Chondrocyte (in vitro differentiated cells): ENCODE measurements around the gene WNK2. TPM values are rescaled to one million over a fixed set of nuclear protein-coding genes. Genes with fewer than 3 reads are reported as not detected.

ENCODE experiments used
- DNase-seq: peaks from one replicate; pipeline ENCODE4 v3.0.0; 2021; ENCODE audit warnings: mixed read lengths, low spot score
- H3K27ac Mint-ChIP-seq: one replicate; pipeline ENCODE4 v1.8.0; 2021; ENCODE audit warnings: mild to moderate bottlenecking, moderate library complexity, mixed read lengths; ENCODE audit not compliant: unreplicated experiment
- H3K27me3 Mint-ChIP-seq: 2 replicates; pipeline ENCODE4 v1.8.0; 2021; ENCODE audit warnings: low read depth, mixed read lengths
- H3K36me3 Mint-ChIP-seq: 2 replicates; pipeline ENCODE4 v1.8.0; 2021; ENCODE audit warnings: low read depth, mixed read lengths
- H3K4me1 Mint-ChIP-seq: 2 replicates; pipeline ENCODE4 v1.8.0; 2021; ENCODE audit warnings: low read depth, mild to moderate bottlenecking, mixed read lengths
- H3K4me3 Mint-ChIP-seq: one replicate; pipeline ENCODE4 v1.8.0; 2021; ENCODE audit warnings: mild to moderate bottlenecking, moderate library complexity, mixed read lengths; ENCODE audit not compliant: unreplicated experiment
- H3K9me3 Mint-ChIP-seq: 2 replicates; pipeline ENCODE4 v1.8.0; 2021; ENCODE audit warnings: low read depth, mixed read lengths
- total RNA-seq: library from RNA; stranded (reverse); gene quantifications from 3 replicates; pipeline ENCODE4 v1.2.1, GENCODE V29; 2021
- TF ChIP-seq, protein P1 (sequence below): fragments of 200-600 bp; sonication (generic); IDR thresholded peaks from 2 replicates; pipeline ENCODE4 v1.5.0; 2021; ENCODE audit warnings: antibody characterized with exemption, mild to moderate bottlenecking, moderate library complexity

Gene WNK2
- total RNA-seq, 1 donor from 2014 or later, result 2.3 TPM

GRCh38 chr9:93225417-93225816 lies 41.5 kb downstream of the WNK2 start:
- no peak for DNase-seq
- TF ChIP-seq, protein P1, sequence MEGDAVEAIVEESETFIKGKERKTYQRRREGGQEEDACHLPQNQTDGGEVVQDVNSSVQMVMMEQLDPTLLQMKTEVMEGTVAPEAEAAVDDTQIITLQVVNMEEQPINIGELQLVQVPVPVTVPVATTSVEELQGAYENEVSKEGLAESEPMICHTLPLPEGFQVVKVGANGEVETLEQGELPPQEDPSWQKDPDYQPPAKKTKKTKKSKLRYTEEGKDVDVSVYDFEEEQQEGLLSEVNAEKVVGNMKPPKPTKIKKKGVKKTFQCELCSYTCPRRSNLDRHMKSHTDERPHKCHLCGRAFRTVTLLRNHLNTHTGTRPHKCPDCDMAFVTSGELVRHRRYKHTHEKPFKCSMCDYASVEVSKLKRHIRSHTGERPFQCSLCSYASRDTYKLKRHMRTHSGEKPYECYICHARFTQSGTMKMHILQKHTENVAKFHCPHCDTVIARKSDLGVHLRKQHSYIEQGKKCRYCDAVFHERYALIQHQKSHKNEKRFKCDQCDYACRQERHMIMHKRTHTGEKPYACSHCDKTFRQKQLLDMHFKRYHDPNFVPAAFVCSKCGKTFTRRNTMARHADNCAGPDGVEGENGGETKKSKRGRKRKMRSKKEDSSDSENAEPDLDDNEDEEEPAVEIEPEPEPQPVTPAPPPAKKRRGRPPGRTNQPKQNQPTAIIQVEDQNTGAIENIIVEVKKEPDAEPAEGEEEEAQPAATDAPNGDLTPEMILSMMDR, result no peak
- no peak overlapping the region for H3K27ac Mint-ChIP-seq
- no peaks in the 10 kb centered on the region for H3K9me3 Mint-ChIP-seq
- H3K27me3 Mint-ChIP-seq, result peaks cover 9% of the 10 kb centered on the region
- peaks cover 22% of the 10 kb centered on the region for H3K4me1 Mint-ChIP-seq
- no peak overlapping the region for H3K4me3 Mint-ChIP-seq
- H3K36me3 Mint-ChIP-seq, result no peaks in the 10 kb centered on the region

DNA sequence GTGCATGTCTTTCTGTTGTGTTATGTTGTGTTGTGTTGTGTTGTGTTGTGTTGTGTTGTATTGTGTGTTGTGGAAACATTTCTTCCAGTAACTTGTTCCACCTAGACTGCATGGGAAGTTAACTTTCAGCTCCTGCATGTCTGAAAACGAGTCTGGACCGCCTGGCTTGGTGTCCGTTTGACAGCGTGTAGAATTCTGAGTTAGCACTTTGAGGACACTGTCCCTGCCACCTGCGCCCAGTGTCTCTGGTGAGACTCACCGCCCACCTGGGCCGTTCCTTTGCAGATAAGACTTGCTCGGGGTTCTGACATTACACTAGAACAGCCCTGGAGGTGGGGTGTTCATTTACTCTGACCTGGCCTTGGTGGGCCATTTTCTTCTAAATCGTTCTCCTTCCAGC lies 42.0 kb downstream of the WNK2 start:
- TF ChIP-seq, protein P1, result no peak
- peaks cover 9% of the 10 kb centered on the region for H3K27me3 Mint-ChIP-seq
- H3K36me3 Mint-ChIP-seq, result no peaks in the 10 kb centered on the region
- no peaks in the 10 kb centered on the region for H3K9me3 Mint-ChIP-seq
- DNase-seq, result no peak
- peaks cover 22% of the 10 kb centered on the region for H3K4me1 Mint-ChIP-seq
- no peak overlapping the region for H3K4me3 Mint-ChIP-seq
- H3K27ac Mint-ChIP-seq, result no peak overlapping the region

GRCh38 chr9:93226819-93227218 lies 42.9 kb downstream of the WNK2 start:
- H3K27ac Mint-ChIP-seq, result no peak overlapping the region
- TF ChIP-seq, protein P1, result no peak
- H3K4me3 Mint-ChIP-seq, result no peak overlapping the region
- no peak for DNase-seq
- H3K27me3 Mint-ChIP-seq, result peaks cover 12% of the 10 kb centered on the region
- no peaks in the 10 kb centered on the region for H3K36me3 Mint-ChIP-seq
- H3K4me1 Mint-ChIP-seq, result peaks cover 25% of the 10 kb centered on the region
- no peaks in the 10 kb centered on the region for H3K9me3 Mint-ChIP-seq

GRCh38 chr9:93228030-93228429 lies 44.1 kb downstream of the WNK2 start:
- no peak for DNase-seq
- Mint-ChIP-seq H3K27ac (no peak overlapping the region), H3K9me3 (no peaks in the 10 kb centered on the region), H3K27me3 (peaks cover 16% of the 10 kb centered on the region), H3K36me3 (no peaks in the 10 kb centered on the region), H3K4me1 (peaks cover 20% of the 10 kb centered on the region), H3K4me3 (no peak overlapping the region)
- TF ChIP-seq, protein P1, result no peak

DNA sequence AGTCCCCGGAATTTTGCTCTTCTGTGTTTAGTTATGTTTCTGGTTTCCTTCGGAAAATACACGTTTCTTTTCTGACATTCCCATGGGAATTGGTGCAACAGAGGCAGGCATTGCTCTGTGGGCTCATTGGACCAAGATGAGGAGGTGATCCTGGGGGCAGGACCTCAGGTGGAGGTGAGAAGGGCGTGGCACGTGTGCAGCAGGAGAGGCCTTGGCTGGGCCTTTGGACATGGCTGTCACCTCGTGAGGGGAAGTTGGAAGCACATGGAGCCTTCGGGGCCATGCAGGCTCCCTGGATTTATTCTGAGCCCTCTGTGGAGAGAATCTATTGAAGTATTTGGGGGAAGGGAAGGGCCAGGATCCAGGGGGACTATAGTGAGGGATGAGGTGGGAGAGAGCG lies 44.5 kb downstream of the WNK2 start:
- no peak for DNase-seq
- no peaks in the 10 kb centered on the region for H3K36me3 Mint-ChIP-seq
- no peak overlapping the region for H3K27ac Mint-ChIP-seq

More for the DNA sequence above, 44.5 kb downstream of the WNK2 start:
- no peak overlapping the region for H3K4me3 Mint-ChIP-seq
- TF ChIP-seq, protein P1, result no peak
- H3K9me3 Mint-ChIP-seq, result no peaks in the 10 kb centered on the region
- peaks cover 16% of the 10 kb centered on the region for H3K4me1 Mint-ChIP-seq
- peaks cover 18% of the 10 kb centered on the region for H3K27me3 Mint-ChIP-seq
